ENCODE results near the gene HOXC13.

DNA sequence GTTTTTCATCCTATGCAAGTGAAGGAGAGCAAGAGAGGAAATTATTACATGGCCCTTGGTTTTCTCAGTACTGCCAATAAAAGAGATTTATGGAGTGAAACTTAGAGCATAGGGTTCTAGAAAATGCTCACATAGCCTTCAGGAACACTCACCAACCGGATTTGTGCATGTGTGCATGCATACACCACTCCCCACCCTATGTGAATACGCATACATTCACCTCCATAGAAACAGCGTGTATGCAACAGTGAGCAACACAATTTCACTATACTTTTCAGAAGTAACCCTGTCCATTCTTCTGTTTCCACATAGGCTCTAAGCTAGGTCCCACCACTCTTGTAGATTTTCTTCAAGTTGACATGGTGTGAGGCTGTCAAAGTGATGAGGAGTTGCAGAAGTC is 31.5 kb upstream of the HOXC13 start:
- TF ChIP-seq, protein P1, sequence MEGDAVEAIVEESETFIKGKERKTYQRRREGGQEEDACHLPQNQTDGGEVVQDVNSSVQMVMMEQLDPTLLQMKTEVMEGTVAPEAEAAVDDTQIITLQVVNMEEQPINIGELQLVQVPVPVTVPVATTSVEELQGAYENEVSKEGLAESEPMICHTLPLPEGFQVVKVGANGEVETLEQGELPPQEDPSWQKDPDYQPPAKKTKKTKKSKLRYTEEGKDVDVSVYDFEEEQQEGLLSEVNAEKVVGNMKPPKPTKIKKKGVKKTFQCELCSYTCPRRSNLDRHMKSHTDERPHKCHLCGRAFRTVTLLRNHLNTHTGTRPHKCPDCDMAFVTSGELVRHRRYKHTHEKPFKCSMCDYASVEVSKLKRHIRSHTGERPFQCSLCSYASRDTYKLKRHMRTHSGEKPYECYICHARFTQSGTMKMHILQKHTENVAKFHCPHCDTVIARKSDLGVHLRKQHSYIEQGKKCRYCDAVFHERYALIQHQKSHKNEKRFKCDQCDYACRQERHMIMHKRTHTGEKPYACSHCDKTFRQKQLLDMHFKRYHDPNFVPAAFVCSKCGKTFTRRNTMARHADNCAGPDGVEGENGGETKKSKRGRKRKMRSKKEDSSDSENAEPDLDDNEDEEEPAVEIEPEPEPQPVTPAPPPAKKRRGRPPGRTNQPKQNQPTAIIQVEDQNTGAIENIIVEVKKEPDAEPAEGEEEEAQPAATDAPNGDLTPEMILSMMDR (IDR thresholded peaks at IDR 0.05; ENCODE audit: borderline replicate concordance, extremely low read depth, low read length, poor library complexity, severe bottlenecking): no peak
- no peak for TF ChIP-seq EZH2 (IDR thresholded peaks at IDR 0.05; ENCODE audit: borderline replicate concordance, low read depth, low read length, severe bottlenecking)
